ENCODE data around the gene SEC63.
"Not testable (repeated sequence)": the region's sequence is repeated elsewhere in the genome, so short reads cannot be mapped to it uniquely, and the experiment has no call there.

The SEC63 gene

GRCh38 chr6:107957909-107958688, at the start of gene SEC63:
Gene SEC63 (minus strand): TSS chr6:107958208. CDS start chr6:107958009, 199 bp downstream.
- DNase-seq: peak; percentile 89

- no peak for DNase-seq
Observed at GRCh38 chr6:108005961-108006360, 48.0 kb upstream of the SEC63 start.

GRCh38 chr6:108004861-108005260, 46.9 kb upstream of the SEC63 start:
- DNase-seq: no peak

- no peak for DNase-seq
Observed at GRCh38 chr6:108002365-108003221, 44.6 kb upstream of the SEC63 start.

GRCh38 chr6:108001696-108002231, 43.8 kb upstream of the SEC63 start:
- DNase-seq: no peak

GRCh38 chr6:108000259-108000658, 42.3 kb upstream of the SEC63 start:
- DNase-seq: not testable (repeated sequence)

- no peak for DNase-seq
Observed at GRCh38 chr6:107999341-107999740, 41.3 kb upstream of the SEC63 start.

GRCh38 chr6:107991772-107992550, 34.0 kb upstream of the SEC63 start:
- DNase-seq: no peak

GRCh38 chr6:107991061-107991460, 33.1 kb upstream of the SEC63 start:
- no peak for DNase-seq

GRCh38 chr6:107990587-107990986, 32.6 kb upstream of the SEC63 start:
- not testable (repeated sequence) for DNase-seq

GRCh38 chr6:107989166-107990094, 31.4 kb upstream of the SEC63 start:
- DNase-seq: no peak

- no peak for DNase-seq
Observed at GRCh38 chr6:107988570-107988969, 30.6 kb upstream of the SEC63 start.

- no peak for DNase-seq
Observed at GRCh38 chr6:107987805-107988204, 29.8 kb upstream of the SEC63 start.

GRCh38 chr6:107985701-107986100, 27.7 kb upstream of the SEC63 start:
- DNase-seq: no peak

- DNase-seq: no peak
Observed at GRCh38 chr6:107983811-107984210, 25.8 kb upstream of the SEC63 start.

GRCh38 chr6:107982486-107982885, 24.5 kb upstream of the SEC63 start:
- DNase-seq: no peak

- no peak for DNase-seq
Observed at GRCh38 chr6:107981695-107982094, 23.7 kb upstream of the SEC63 start.

GRCh38 chr6:107977283-107977682, 19.3 kb upstream of the SEC63 start:
- DNase-seq: no peak

GRCh38 chr6:107976155-107976783, 18.3 kb upstream of the SEC63 start:
- DNase-seq: no peak

- DNase-seq: no peak
Observed at GRCh38 chr6:107973594-107973993, 15.6 kb upstream of the SEC63 start.

GRCh38 chr6:107972413-107973096, 14.5 kb upstream of the SEC63 start:
- DNase-seq: no peak

Data from GOT3 (cell line).